Activated CD8-positive, alpha-beta memory T cell treated with anti-CD3 and anti-CD28 coated beads for 1 hour (primary cell): ENCODE results near the gene P2RX1.
A peak's percentile ranks its signal among the peaks of the same experiment; 100 is the strongest.

Experiments
- DNase-seq, 2 donors: peaks; one replicate each; pipeline ENCODE4 v3.0.0-alpha.2; 2020; ENCODE audit warnings: low read depth in 1 of 2; ENCODE audit errors: extremely low read depth in 1 of 2

P2RX1 gene

GRCh38 chr17:3915995-3916696, at the start of gene P2RX1:
P2RX1 (minus strand) TSS chr17:3916465; CDS start chr17:3916225, 240 bp downstream.
- no peak for DNase-seq

- DNase-seq: peak; percentile 32 to 43
These were observed 49.0 kb upstream of the P2RX1 start for GRCh38 chr17:3965118-3965800.

- peak in 1 of 2 donors; percentile 50 for DNase-seq
These were observed 48.2 kb upstream of the P2RX1 start, which contains the start of gene ATP2A3 for GRCh38 chr17:3964203-3965117. ATP2A3 (minus strand) TSS chr17:3964437; CDS start chr17:3964291, 146 bp downstream.

GRCh38 chr17:3963237-3964201, 47.3 kb upstream of the P2RX1 start:
- DNase-seq: peak; percentile 42 to 51

- no peak for DNase-seq
These were observed 46.6 kb upstream of the P2RX1 start for GRCh38 chr17:3962965-3963236.

- no peak for DNase-seq
These were observed 46.1 kb upstream of the P2RX1 start for GRCh38 chr17:3962217-3962964.

GRCh38 chr17:3961564-3962047, 45.3 kb upstream of the P2RX1 start:
- DNase-seq: no peak

GRCh38 chr17:3960764-3961163, 44.5 kb upstream of the P2RX1 start:
- no peak for DNase-seq

- no peak for DNase-seq
These were observed 43.8 kb upstream of the P2RX1 start for GRCh38 chr17:3959921-3960601.

- DNase-seq: no peak
These were observed 43.1 kb upstream of the P2RX1 start for GRCh38 chr17:3959295-3959899.

GRCh38 chr17:3957735-3958599, 41.7 kb upstream of the P2RX1 start:
- no peak for DNase-seq

GRCh38 chr17:3956983-3957382, 40.7 kb upstream of the P2RX1 start:
- DNase-seq: no peak

- DNase-seq: no peak
These were observed 40.2 kb upstream of the P2RX1 start for GRCh38 chr17:3956327-3956957.

GRCh38 chr17:3955673-3955988, 39.4 kb upstream of the P2RX1 start:
- DNase-seq: no peak

- no peak for DNase-seq
These were observed 38.9 kb upstream of the P2RX1 start for GRCh38 chr17:3954976-3955672.

- DNase-seq: no peak
These were observed 37.8 kb upstream of the P2RX1 start for GRCh38 chr17:3954086-3954485.

GRCh38 chr17:3953542-3953941, 37.3 kb upstream of the P2RX1 start:
- no peak for DNase-seq
